ENCODE measurements around the gene ATOH8. TPM values are rescaled to one million over a fixed set of nuclear protein-coding genes. Genes with fewer than 3 reads are reported as not detected.

The ATOH8 gene
- total RNA-seq, 1 experiment from 2014 or later = 0.81 TPM

DNA sequence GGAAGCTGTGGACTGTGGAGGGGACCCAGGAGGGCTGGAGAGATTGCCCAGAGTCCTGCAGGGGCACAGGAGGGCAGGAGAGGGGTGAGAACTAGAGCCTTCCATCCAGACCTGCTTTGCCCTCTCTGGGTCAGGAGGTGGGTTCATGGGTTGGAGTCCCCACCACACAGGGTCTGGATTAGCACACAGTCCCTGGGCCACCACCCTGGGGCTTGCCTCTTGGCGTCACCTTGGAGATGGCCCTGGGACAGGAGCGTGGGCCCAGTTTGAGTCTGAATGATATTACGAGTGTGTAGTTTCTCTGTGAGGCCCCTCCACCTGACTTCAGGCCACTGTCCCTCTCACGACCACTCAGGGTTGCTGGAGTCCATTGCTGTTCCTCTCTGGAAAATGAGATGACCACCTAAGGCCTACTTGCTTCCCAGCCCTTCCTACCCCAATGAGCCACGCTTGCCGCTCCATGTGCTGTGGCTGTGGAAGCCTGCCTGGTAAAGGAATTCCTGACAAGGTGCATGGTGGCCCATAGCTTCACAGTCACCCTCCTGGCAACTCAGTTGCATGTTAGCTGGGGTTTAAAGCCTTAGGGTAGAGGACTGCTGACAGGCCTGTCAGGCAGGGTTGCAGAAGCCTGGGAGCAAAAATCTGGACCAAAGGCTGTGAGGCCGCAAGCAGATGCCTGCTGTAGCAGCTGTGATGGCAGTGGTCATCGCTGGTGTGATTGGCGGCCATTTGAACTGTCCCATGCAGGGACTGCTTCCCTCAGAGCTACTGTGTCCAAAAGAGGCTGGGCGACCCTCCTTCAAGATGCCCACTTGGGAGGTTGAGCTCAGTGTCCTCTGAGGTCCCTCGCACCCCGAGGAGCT is 14.2 kb downstream of the ATOH8 start (continued):
- no peak for TF ChIP-seq TCF7 (CRISPR knock-in tag; IDR thresholded peaks at IDR 0.05; ENCODE audit: low read depth)
- TF ChIP-seq RELA (CRISPR knock-in tag; IDR thresholded peaks at IDR 0.05; ENCODE audit: borderline replicate concordance) = no peak
- TF ChIP-seq ZNF423 (CRISPR knock-in tag; IDR thresholded peaks at IDR 0.05) = no peak
- TF ChIP-seq ZNF263 (CRISPR knock-in tag; IDR thresholded peaks at IDR 0.05; ENCODE audit: low read depth) = no peak

DNA sequence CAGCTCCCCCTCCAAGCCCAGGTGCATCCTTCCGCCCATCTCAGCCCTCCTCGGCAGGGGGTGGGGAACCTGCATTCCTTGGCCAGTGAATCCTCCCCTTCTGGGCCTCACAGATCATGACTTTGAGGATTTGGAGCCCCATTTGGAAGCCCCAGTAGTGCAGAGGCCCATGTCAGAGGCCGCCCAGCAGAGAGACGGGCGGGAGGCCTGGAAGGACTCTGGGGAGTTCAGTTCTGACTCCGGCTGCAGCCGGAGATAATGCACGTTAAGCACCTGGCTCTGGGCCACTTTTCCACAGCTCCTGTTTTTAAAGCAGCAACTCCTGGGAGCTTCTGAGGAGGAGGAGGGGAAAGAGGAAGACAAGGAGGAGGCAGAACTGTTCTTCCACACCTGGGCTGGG is 14.9 kb downstream of the ATOH8 start:
- ATAC-seq (no peak), DNase-seq (ENCODE audit: low spot score) (peak; percentile 55)
- Mint-ChIP-seq H3K27me3 (ENCODE audit: low read depth) (peaks cover 55% of the 10 kb centered on the region), H3K4me3 (no peak overlapping the region), H3K27ac (0 out of 2 replicates have a peak overlapping the region, but pooled peaks have one; percentile 32), H3K4me1 (peaks cover 75% of the 10 kb centered on the region), H3K9me3 (no peaks in the 10 kb centered on the region), H3K36me3 (no peaks in the 10 kb centered on the region)
- ChIA-PET CTCF (interaction anchor here (0.8 to 7.1 kb wide), 14 partner anchors 8 to 131 kb away, joined by 3 to 126 read pairs (median 6); partner anchors contain the start of gene ATOH8), POLR2A (interaction anchor here (0.9 kb wide), 1 partner anchor 9 kb away, joined by 3 read pairs; no protein-coding TSS in a partner anchor)
- TF ChIP-seq, protein P1, sequence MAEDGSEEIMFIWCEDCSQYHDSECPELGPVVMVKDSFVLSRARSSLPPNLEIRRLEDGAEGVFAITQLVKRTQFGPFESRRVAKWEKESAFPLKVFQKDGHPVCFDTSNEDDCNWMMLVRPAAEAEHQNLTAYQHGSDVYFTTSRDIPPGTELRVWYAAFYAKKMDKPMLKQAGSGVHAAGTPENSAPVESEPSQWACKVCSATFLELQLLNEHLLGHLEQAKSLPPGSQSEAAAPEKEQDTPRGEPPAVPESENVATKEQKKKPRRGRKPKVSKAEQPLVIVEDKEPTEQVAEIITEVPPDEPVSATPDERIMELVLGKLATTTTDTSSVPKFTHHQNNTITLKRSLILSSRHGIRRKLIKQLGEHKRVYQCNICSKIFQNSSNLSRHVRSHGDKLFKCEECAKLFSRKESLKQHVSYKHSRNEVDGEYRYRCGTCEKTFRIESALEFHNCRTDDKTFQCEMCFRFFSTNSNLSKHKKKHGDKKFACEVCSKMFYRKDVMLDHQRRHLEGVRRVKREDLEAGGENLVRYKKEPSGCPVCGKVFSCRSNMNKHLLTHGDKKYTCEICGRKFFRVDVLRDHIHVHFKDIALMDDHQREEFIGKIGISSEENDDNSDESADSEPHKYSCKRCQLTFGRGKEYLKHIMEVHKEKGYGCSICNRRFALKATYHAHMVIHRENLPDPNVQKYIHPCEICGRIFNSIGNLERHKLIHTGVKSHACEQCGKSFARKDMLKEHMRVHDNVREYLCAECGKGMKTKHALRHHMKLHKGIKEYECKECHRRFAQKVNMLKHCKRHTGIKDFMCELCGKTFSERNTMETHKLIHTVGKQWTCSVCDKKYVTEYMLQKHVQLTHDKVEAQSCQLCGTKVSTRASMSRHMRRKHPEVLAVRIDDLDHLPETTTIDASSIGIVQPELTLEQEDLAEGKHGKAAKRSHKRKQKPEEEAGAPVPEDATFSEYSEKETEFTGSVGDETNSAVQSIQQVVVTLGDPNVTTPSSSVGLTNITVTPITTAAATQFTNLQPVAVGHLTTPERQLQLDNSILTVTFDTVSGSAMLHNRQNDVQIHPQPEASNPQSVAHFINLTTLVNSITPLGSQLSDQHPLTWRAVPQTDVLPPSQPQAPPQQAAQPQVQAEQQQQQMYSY (CRISPR knock-in tag; IDR thresholded peaks at IDR 0.05) = no peak
- TF ChIP-seq, protein P2, sequence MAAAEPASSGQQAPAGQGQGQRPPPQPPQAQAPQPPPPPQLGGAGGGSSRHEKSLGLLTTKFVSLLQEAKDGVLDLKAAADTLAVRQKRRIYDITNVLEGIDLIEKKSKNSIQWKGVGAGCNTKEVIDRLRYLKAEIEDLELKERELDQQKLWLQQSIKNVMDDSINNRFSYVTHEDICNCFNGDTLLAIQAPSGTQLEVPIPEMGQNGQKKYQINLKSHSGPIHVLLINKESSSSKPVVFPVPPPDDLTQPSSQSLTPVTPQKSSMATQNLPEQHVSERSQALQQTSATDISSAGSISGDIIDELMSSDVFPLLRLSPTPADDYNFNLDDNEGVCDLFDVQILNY (CRISPR knock-in tag; IDR thresholded peaks at IDR 0.05) = no peak
- TF ChIP-seq MYBL2 (CRISPR knock-in tag; IDR thresholded peaks at IDR 0.05) = no peak
- TF ChIP-seq, protein P3, sequence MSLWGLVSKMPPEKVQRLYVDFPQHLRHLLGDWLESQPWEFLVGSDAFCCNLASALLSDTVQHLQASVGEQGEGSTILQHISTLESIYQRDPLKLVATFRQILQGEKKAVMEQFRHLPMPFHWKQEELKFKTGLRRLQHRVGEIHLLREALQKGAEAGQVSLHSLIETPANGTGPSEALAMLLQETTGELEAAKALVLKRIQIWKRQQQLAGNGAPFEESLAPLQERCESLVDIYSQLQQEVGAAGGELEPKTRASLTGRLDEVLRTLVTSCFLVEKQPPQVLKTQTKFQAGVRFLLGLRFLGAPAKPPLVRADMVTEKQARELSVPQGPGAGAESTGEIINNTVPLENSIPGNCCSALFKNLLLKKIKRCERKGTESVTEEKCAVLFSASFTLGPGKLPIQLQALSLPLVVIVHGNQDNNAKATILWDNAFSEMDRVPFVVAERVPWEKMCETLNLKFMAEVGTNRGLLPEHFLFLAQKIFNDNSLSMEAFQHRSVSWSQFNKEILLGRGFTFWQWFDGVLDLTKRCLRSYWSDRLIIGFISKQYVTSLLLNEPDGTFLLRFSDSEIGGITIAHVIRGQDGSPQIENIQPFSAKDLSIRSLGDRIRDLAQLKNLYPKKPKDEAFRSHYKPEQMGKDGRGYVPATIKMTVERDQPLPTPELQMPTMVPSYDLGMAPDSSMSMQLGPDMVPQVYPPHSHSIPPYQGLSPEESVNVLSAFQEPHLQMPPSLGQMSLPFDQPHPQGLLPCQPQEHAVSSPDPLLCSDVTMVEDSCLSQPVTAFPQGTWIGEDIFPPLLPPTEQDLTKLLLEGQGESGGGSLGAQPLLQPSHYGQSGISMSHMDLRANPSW (CRISPR knock-in tag; conservative IDR thresholded peaks at IDR 0.05; ENCODE audit: low read depth) = no peak
- TF ChIP-seq, protein P4, sequence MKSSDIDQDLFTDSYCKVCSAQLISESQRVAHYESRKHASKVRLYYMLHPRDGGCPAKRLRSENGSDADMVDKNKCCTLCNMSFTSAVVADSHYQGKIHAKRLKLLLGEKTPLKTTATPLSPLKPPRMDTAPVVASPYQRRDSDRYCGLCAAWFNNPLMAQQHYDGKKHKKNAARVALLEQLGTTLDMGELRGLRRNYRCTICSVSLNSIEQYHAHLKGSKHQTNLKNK (CRISPR knock-in tag; IDR thresholded peaks at IDR 0.05) = no peak
- TF ChIP-seq, protein P5, sequence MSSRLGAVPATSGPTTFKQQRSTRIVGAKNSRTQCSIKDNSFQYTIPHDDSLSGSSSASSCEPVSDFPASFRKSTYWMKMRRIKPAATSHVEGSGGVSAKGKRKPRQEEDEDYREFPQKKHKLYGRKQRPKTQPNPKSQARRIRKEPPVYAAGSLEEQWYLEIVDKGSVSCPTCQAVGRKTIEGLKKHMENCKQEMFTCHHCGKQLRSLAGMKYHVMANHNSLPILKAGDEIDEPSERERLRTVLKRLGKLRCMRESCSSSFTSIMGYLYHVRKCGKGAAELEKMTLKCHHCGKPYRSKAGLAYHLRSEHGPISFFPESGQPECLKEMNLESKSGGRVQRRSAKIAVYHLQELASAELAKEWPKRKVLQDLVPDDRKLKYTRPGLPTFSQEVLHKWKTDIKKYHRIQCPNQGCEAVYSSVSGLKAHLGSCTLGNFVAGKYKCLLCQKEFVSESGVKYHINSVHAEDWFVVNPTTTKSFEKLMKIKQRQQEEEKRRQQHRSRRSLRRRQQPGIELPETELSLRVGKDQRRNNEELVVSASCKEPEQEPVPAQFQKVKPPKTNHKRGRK (CRISPR knock-in tag; IDR thresholded peaks at IDR 0.05; ENCODE audit: borderline replicate concordance) = no peak
- no peak for TF ChIP-seq GABPB1 (CRISPR knock-in tag; IDR thresholded peaks at IDR 0.05)
- TF ChIP-seq KAT7 (CRISPR knock-in tag; IDR thresholded peaks at IDR 0.05; ENCODE audit: borderline replicate concordance) = no peak
- no peak for TF ChIP-seq ATF1 (CRISPR knock-in tag; IDR thresholded peaks at IDR 0.05)
